ENCODE measurements around the gene CTSO.
A peak's percentile ranks its signal among the peaks of the same experiment; 100 is the strongest.

Gene CTSO, protein sequence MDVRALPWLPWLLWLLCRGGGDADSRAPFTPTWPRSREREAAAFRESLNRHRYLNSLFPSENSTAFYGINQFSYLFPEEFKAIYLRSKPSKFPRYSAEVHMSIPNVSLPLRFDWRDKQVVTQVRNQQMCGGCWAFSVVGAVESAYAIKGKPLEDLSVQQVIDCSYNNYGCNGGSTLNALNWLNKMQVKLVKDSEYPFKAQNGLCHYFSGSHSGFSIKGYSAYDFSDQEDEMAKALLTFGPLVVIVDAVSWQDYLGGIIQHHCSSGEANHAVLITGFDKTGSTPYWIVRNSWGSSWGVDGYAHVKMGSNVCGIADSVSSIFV

DNA sequence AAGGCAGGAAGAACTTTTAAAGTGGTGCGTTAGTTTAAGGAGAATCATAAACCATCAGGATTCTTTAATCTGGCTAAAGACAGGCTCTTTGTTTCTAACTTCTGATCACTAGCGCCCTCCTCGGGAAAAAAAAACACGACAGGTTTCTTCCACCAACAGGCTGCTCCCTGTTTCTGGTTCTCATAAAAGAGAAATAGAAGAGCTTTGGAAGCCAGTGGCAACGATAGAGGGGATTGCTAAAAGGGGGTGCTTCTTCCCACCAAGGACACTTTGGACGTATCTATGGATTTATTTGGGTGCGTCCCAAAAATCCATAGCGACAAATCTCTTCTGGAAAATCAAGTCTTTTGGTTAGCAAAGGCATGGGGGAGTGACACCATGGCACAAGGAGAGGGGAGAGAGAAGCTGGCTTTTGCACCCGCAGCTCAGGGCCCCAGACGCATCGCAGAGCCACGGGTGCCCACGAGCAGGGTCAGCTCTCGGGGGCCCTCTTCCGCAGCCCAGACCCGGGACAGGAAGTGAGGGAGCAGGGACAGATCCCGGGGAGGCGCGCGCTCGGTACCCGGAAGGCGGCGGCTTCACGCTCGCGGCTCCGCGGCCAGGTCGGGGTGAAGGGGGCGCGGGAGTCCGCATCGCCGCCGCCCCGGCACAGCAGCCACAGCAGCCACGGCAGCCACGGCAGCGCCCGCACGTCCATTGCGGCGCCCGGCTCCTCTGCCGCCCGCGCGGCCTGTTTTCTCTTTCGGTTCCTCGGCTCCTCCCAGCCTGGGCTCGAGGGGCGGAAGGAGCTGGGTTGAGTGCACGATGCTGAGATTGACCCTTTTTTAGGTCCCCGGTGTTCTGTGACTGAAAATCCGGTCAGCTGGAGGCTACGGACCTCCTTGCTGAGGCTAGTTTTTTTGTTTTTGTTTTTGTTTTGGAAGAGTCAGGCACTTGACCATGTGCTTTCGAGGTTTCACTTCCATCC lies at the start of gene CTSO:
TSS of gene CTSO (minus strand) at position 716 of the 967 bp plus-strand sequence. CDS start at position 697, 19 bp downstream.
- H3K36me3 ChIP-seq (ENCODE audit: insufficient read depth, low read length): no peaks in the 10 kb centered on the region
- H4K20me1 ChIP-seq (ENCODE audit: insufficient read depth, low read length, poor library complexity, severe bottlenecking): no peaks in the 10 kb centered on the region
- no peak for TF ChIP-seq EZH2phosphoT487 (IDR thresholded peaks at IDR 0.05; ENCODE audit: borderline replicate concordance)
- TF ChIP-seq, protein P1, sequence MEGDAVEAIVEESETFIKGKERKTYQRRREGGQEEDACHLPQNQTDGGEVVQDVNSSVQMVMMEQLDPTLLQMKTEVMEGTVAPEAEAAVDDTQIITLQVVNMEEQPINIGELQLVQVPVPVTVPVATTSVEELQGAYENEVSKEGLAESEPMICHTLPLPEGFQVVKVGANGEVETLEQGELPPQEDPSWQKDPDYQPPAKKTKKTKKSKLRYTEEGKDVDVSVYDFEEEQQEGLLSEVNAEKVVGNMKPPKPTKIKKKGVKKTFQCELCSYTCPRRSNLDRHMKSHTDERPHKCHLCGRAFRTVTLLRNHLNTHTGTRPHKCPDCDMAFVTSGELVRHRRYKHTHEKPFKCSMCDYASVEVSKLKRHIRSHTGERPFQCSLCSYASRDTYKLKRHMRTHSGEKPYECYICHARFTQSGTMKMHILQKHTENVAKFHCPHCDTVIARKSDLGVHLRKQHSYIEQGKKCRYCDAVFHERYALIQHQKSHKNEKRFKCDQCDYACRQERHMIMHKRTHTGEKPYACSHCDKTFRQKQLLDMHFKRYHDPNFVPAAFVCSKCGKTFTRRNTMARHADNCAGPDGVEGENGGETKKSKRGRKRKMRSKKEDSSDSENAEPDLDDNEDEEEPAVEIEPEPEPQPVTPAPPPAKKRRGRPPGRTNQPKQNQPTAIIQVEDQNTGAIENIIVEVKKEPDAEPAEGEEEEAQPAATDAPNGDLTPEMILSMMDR (conservative IDR thresholded peaks at IDR 0.05; ENCODE audit: low read length): peak; percentile 76
- H3K4me3 ChIP-seq (ENCODE audit: low read length, poor library complexity, severe bottlenecking): peak within 1 kb of the TSS; percentile 98
- H3K9me2 ChIP-seq (replicated peaks; ENCODE audit: low read depth, low read length): no peaks in the 10 kb centered on the region
- H3K27me3 ChIP-seq (ENCODE audit: insufficient read depth, low read length, poor library complexity, severe bottlenecking): peaks cover 26% of the 10 kb centered on the region
- H2AFZ ChIP-seq (ENCODE audit: low read length): peak within 1 kb of the TSS; percentile 100
- H3K9ac ChIP-seq (ENCODE audit: low read depth, low read length, poor library complexity, severe bottlenecking): peak within 1 kb of the TSS; percentile 97
- no peaks in the 10 kb centered on the region for H3F3A ChIP-seq (ENCODE audit: low read depth)
- no peaks in the 10 kb centered on the region for H3K79me2 ChIP-seq (ENCODE audit: insufficient read depth, low read length)
- H3K4me2 ChIP-seq (ENCODE audit: low read depth, low read length, poor library complexity, severe bottlenecking): peak within 1 kb of the TSS; percentile 83
- no peaks in the 10 kb centered on the region for H3K9me3 ChIP-seq (ENCODE audit: insufficient read depth, low read depth, low read length)
- H3K4me1 ChIP-seq (ENCODE audit: insufficient read depth, low read length, poor library complexity, severe bottlenecking): no peaks in the 10 kb centered on the region

DNA sequence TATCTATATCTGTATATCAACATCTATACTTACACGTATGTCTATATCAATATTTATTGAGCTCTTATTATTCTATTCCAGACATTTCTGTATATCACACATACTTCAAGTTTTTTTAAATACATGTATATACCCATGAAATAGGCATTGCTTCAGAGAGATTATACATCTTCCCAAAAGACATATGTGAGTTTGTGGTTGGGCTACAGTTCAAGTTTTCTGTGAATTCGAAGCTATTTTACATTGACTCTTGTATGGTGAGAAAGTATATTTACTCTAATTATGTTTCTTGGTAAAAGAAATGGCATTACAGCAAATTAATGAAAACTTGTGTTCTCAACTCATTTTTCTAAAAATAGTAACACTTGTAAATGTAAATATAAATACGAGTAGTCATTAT lies 46.8 kb upstream of the CTSO start:
- H3K4me2 ChIP-seq (ENCODE audit: low read depth, low read length, poor library complexity, severe bottlenecking): no peak overlapping the region
- H3K9me3 ChIP-seq (ENCODE audit: insufficient read depth, low read depth, low read length): no peaks in the 10 kb centered on the region
- no peaks in the 10 kb centered on the region for H3K79me2 ChIP-seq (ENCODE audit: insufficient read depth, low read length)
- H3K27me3 ChIP-seq (ENCODE audit: insufficient read depth, low read length, poor library complexity, severe bottlenecking): no peaks in the 10 kb centered on the region
- H4K20me1 ChIP-seq (ENCODE audit: insufficient read depth, low read length, poor library complexity, severe bottlenecking): no peaks in the 10 kb centered on the region
- H2AFZ ChIP-seq (ENCODE audit: low read length): no peak overlapping the region
- H3K36me3 ChIP-seq (ENCODE audit: insufficient read depth, low read length): no peaks in the 10 kb centered on the region
- H3K4me1 ChIP-seq (ENCODE audit: insufficient read depth, low read length, poor library complexity, severe bottlenecking): no peaks in the 10 kb centered on the region
- H3F3A ChIP-seq (ENCODE audit: low read depth): no peaks in the 10 kb centered on the region
- no peak overlapping the region for H3K4me3 ChIP-seq (ENCODE audit: low read length, poor library complexity, severe bottlenecking)
- TF ChIP-seq, protein P1 (conservative IDR thresholded peaks at IDR 0.05; ENCODE audit: low read length): no peak
- TF ChIP-seq EZH2phosphoT487 (IDR thresholded peaks at IDR 0.05; ENCODE audit: borderline replicate concordance): no peak
- H3K9me2 ChIP-seq (replicated peaks; ENCODE audit: low read depth, low read length): no peaks in the 10 kb centered on the region
- H3K9ac ChIP-seq (ENCODE audit: low read depth, low read length, poor library complexity, severe bottlenecking): no peak overlapping the region

DNA sequence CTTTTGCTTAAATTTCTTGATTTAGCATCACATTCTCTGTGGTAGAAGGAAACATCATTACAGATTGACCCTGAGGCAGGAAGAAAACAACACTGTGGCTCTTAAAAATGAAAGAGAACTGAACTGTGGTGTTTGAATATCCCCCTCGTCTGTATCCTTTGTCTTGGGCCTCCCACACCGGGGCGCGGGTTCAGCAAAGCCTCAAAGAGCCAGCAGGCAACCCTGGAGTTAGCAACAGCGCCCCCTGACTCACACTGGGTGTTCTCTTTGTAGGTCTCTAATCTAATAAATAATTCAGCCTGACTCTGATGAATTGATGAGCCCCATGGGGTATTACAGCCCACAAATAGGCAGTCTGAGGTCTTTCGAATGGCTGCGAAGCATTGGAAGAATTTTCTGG lies 46.1 kb upstream of the CTSO start:
- Histone ChIP-seq H3K27me3 (ENCODE audit: insufficient read depth, low read length, poor library complexity, severe bottlenecking) (no peaks in the 10 kb centered on the region), H2AFZ (ENCODE audit: low read length) (no peak overlapping the region), H3K4me2 (ENCODE audit: low read depth, low read length, poor library complexity, severe bottlenecking) (no peak overlapping the region)

More for the DNA sequence above, 46.1 kb upstream of the CTSO start:
- Histone ChIP-seq H3K9me2 (replicated peaks; ENCODE audit: low read depth, low read length) (no peaks in the 10 kb centered on the region), H3K36me3 (ENCODE audit: insufficient read depth, low read length) (no peaks in the 10 kb centered on the region), H3K9ac (ENCODE audit: low read depth, low read length, poor library complexity, severe bottlenecking) (no peak overlapping the region), H3K79me2 (ENCODE audit: insufficient read depth, low read length) (no peaks in the 10 kb centered on the region), H4K20me1 (ENCODE audit: insufficient read depth, low read length, poor library complexity, severe bottlenecking) (no peaks in the 10 kb centered on the region), H3K4me3 (ENCODE audit: low read length, poor library complexity, severe bottlenecking) (no peak overlapping the region), H3K9me3 (ENCODE audit: insufficient read depth, low read depth, low read length) (no peaks in the 10 kb centered on the region), H3F3A (ENCODE audit: low read depth) (no peaks in the 10 kb centered on the region), H3K4me1 (ENCODE audit: insufficient read depth, low read length, poor library complexity, severe bottlenecking) (no peaks in the 10 kb centered on the region)
- TF ChIP-seq, protein P1 (conservative IDR thresholded peaks at IDR 0.05; ENCODE audit: low read length): peak; percentile 45
- no peak for TF ChIP-seq EZH2phosphoT487 (IDR thresholded peaks at IDR 0.05; ENCODE audit: borderline replicate concordance)

Data from Loucy (cell line).